Cardiac septum (tissue), 1 donor: Measurements from ENCODE around the gene C2CD2. TPM values are rescaled to one million over a fixed set of nuclear protein-coding genes. Genes with fewer than 3 reads are reported as not detected.
A peak's percentile ranks its signal among the peaks of the same experiment; 100 is the strongest.

Experiments used
- DNase-seq: peaks from one replicate; pipeline ENCODE4 v3.0.0-alpha.2; 2020; ENCODE audit warnings: low spot score
- intact Hi-C: fragments of 100-400 bp; cut with DNase I; formaldehyde crosslinking; loops from one replicate; pipeline ENCODE4 v1.14.0; 2022
- total RNA-seq: library from RNA; stranded (reverse); fragmentation: NEBNext Ultra II Directional; extraction: Animal tissue kit (Norgen Biotek cat#: 25700); gene quantifications from one replicate; pipeline ENCODE4 v1.2.1, GENCODE V29; 2021
- donor health status: DM: no; HTN: no; CAD: no.

C2CD2 gene
- total RNA-seq, 1 donor from 2014 or later: 7.7 TPM

DNA sequence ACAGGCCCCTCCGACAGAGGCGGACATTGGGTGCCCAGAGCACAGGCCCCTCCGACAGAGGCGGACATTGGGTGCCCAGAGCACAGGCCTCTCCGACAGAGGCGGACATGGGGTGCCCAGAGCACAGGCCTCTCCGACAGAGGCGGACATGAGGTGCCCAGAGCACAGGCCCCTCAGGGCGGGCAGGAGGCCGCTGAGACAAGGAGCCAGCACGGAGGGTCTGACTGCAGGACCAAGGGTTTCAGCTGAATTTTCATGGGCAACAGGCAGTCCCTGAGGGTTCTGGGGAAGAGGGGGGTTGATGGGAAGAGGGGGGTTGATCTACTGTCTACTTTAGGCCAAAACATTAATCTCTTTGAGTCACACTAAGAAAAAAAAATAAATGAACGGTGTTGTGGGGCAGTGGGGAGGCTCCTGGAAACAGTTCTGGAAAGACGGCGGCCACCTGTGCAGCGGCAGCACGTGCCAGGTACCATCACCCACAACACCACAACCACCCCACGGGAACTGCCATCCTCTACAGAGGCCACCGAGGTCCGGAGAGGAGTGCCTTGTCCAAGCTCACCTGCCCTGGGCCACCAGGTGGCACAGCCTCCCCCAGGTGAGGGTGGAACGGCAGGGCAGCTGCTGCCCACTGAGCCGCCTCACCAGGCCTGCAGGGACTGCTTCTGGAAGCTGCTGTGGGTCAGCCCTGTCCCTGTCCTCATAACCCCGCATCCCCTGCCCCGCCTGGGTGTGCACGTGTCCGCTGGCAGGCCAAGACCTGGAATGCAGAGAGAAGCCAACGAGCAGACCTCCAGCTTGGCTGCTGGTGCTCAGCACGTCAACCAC, 95.1 kb downstream of the C2CD2 start:
- DNase-seq: peak; percentile 73
- intact Hi-C loops: no loop called here

DNA sequence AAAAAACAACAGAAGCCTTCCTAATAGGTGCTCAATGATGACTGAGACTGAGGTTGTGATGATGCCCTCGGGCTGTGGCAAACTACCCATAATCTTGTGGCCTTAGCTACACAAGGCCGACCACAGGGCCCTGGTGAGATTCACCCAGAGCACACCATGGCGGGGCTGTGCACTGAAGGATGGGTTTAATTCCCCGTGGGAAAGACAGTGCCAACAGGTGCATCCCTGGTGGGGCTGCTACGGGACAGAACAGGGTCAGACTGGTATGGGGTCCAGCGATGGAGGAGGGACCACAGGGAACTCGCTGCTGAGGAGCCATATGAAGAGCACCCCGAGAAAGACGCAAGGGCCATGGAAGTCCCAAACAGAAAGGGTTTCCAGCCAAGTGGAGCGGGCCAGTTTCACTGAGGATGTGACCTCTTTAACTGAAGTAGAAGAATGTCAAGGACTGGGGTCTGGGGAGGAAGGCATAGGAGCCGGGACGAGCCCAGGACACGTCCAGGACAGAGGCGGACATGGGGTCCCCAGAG, 96.0 kb downstream of the C2CD2 start:
- DNase-seq: peak; percentile 19
- intact Hi-C loops: no loop called here

DNA sequence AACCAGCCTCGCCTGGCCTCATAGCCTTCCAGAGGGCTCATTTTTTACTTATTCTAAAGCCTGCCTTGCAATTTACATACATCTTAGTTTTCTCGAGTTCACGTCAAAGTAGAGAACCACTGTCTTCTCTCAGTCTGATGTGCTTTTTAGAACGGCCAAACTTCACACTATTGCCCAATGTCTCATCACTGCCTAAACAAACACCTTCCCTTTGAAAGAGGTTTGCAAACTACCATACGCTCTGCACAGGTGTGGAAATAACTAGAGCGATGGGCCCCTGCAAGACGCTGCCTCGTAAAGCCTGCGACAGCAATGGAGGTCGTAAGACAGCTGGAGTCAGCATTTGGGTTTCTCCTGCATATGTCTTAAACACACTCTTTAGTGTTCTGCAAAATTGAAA, 97.2 kb downstream of the C2CD2 start:
- intact Hi-C loops: no loop called here

DNA sequence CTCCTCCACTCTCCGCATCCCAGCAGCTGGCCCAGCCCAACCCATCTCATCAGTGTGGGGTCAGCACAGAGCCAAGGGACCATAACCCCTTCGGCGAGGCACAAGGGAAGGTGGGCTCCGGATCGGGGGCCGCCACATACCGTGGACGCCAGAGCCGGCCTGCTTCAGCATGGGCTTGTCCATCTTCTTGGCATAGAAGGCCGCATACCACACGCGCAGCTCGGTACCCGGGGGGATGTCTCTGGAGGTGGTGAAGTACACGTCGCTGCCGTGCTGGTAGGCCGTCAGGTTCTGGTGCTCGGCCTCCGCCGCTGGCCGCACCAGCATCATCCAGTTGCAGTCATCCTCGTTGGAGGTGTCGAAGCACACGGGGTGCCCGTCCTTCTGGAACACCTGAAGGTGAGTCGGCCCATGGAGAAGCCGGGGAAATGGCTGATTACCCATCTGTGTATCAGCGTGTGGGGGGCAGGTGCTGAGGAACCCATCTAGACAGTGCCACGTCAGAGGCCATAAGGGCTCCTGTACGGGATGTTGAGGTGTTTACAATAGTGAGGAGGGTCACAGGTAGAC, 99.3 kb downstream of the C2CD2 start:
- DNase-seq: no peak
- intact Hi-C loops: no loop called here

More for the DNA sequence above, 97.2 kb downstream of the C2CD2 start:
- DNase-seq: no peak

DNA sequence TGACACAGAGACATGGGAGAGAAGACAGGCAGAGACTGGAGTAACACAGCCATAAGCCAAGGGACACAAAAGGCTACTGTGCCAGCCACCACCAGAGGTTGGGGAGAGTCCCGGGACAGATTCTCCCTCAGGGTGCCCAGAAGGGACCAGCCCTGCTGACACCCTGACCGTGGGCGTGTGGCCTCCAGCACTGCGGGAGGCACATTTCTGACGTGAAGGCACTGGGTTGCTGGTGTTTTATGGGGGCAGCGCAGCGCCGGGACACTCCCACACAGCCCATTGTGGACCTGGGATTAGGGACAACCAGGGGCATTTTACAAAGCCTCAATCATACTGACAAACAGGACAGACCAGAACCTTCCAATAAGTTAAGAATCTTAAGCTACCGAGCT, 100.9 kb downstream of the C2CD2 start:
- intact Hi-C loops: no loop called here
- no peak for DNase-seq

DNA sequence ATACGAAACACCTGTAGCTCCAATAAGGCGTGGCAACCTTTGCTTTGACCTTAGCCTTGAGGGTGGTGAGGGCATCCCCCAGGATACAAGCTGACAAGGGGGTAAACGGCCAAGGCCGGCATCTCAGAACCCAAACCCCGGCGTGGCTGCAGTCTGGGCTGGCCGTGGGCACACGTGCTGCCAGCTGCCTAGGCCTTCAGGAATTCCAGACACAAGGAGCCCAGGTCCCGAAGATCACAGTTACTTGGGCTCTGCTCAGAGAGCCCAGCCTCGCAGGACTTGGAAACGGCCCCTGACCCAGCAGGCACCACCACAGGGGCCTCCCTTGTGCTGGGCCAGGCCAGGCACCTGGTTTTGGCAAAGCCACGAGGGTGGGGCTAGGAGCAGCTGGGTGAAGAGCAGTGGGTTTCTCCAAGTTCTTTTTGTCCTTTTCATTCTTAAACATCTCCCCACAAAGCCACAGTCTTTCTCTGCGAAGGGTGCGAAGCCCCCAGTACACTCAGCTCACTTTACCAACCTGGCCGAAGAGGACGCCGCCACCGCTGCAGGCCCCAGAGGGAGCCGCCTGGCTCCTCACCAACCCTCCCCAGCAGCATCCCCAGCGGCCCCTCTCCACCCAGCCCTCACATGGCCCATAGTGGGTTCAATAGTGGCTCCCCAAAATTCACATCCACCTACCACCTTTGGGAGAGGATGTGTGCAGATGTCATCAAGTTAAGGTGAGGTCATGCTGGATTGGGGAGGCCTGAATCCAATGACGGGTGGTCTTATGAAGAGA, 101.5 kb downstream of the C2CD2 start:
- intact Hi-C loops: no loop called here
- DNase-seq: no peak

DNA sequence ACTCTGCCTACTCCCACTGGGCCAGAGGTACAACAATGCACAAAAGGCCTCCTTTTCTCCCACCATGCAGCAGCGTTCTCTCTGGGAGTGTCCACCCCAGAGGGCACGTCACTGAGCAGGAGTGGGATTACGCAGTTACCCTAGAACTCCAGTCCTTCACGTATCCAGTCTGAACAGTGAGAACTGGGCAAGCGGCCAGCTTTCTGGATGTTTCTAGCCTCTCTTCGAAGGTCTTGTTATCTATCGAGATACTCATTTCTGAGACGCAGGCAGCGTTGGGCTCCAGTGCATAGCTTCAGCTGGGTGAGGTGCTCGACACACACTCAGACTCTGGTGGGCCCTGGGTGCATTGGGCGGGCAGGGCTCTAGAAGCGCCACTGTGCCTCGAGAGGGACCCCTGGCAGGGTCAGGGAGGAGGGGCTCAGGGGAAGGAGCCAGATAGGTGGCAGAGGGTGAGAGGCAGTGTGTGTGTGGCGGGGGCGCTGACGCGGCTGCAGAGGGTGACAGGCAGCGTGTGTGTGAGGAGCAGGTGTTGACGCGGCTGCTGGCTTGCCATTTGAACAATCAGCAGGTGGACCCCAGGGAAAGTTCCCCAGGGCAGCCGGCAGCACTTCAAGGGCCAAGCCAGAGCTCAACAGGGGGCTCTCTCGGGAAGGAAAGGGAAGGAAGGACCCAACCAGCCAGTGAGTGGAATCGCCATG, 102.6 kb downstream of the C2CD2 start:
- intact Hi-C loops: no loop called here

DNA sequence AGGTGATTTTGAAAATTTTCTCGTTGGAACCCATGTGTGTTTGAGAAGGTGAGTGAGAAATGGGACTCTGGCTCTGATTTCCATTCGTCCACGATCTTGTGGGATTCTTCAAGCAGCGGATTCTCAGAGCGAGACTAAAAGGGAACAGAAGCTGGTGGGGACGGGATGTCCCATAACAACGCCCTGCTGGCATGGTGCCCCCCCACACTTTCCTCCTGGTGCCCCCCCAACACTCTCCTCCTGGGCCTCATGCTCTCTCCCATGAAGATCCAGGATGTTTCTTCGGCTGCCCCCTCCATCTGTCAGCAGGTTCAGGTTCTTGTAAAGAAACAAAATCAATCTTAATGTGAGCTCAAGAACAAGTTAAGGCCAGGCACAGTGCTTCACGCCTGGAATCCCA, 103.7 kb downstream of the C2CD2 start:
- intact Hi-C loops: no loop called here
- DNase-seq: no peak

More for the DNA sequence above, 102.6 kb downstream of the C2CD2 start:
- no peak for DNase-seq

DNA sequence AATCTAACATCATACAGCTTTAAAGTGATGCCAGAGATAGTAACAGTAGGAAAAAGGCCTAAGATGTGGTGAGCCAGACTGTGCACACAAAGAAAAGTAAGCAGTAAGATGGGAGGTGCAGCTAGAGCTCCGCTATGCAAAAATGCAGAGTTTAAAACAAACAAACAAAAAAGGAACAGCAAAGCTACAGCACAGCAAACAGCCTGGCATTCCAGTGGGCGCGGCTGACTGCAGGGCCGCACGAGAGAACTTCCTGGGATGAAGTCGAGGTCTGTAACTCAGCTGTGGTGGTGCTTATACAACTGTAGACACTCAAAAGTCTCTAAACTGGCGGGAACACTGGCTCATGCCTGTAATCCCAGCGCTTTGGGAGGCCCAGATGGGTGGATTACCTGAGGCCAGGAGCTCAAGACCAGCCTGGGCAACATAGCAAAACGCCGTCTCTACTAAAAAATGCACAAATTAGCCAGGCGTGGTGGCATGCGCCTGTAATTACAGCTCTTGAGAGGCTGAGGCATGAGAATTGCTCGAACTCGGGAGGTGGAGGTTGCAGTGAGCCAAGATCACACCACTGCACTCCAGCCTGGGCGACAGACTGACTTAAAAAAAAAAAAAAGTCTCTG, 104.7 kb downstream of the C2CD2 start:
- no peak for DNase-seq

DNA sequence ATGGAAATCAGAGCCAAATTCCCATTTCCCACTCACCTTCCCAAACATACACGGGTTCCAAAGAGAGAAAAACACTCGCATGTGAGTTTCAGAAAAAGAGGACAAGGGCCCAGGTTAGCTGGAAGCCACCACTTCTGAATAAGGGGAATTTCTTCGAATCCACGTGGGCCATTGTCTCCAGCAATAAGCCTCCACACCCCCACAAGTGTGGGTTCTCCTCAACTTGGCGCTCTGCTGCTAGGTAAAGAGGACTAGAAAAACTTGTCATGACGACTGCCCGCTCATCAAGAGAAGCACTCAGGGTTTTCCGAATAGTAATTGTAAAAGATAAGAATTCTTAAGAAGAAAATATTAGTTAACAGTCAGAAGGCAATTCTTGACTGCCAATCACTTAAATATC, 105.3 kb downstream of the C2CD2 start:
- DNase-seq: no peak
- intact Hi-C loops: no loop called here

More for the DNA sequence above, 104.7 kb downstream of the C2CD2 start:
- intact Hi-C loops: no loop called here

DNA sequence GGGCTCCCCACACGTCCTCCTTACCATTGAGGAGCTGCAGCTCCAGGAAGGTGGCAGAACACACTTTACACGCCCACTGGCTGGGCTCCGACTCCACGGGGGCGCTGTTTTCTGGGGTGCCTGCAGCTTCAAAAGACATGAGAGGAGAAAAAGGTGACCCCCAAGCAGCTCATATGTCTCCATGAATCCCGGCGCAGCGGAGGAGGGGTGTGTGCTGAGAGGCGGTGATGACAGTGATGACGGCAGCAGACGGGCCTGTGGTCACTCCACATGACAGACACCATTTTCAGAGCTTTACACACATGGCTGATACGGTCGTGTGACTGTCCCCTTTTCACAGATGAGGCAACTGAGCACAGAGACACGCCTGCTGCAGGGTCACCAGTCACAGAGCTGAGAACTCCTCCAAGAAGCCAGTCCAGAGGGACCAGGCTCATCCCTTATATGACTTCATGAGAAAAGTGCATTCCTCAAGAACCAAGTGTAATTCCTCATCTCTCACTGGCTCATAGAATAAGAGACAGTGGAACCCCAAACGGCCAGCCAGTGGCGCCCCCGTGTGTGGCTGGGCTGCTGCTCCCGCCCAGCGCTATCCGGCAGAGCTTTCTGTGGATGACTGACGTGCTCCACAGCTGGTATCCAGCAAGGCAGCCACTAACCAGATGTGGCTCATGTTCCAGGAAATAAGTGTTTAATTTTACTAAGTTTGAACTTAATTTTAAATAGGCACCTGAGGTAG, 106.6 kb downstream of the C2CD2 start:
- DNase-seq: no peak
- intact Hi-C loops: no loop called here

DNA sequence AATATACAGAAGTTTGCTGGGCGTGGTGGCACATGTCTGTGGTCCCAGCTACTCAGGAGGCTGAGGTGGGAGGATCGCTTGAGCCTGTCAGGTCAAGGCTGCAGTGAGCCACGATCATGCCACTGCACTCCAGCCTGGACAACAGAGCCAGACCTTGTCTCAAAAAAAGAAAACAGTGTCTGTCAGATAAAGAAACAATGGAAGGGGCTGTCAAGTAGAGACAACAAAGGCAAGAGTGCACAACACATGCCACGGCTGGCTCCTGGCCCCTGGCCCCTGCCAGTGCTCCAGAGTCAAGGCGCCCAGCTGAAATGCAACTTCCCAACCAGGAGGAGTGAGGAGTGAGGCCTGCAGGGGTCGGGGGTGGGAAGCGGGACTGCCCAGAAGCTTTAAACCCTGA, 107.3 kb downstream of the C2CD2 start:
- intact Hi-C loops: no loop called here
- no peak for DNase-seq

DNA sequence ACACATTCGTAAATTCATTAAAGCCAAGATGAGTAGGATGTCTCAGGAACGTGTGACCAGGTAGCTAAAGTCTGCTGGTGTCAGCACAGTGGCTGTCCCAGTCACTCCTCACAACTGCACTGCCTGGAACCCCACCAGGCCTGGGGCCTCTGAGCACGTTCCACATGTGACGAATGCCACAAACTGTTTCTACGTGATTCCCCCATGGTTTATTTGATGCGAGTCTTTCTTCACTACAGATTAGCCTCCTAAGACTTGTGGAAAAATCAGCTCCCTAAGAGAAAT, 107.8 kb downstream of the C2CD2 start:
- no peak for DNase-seq

DNA sequence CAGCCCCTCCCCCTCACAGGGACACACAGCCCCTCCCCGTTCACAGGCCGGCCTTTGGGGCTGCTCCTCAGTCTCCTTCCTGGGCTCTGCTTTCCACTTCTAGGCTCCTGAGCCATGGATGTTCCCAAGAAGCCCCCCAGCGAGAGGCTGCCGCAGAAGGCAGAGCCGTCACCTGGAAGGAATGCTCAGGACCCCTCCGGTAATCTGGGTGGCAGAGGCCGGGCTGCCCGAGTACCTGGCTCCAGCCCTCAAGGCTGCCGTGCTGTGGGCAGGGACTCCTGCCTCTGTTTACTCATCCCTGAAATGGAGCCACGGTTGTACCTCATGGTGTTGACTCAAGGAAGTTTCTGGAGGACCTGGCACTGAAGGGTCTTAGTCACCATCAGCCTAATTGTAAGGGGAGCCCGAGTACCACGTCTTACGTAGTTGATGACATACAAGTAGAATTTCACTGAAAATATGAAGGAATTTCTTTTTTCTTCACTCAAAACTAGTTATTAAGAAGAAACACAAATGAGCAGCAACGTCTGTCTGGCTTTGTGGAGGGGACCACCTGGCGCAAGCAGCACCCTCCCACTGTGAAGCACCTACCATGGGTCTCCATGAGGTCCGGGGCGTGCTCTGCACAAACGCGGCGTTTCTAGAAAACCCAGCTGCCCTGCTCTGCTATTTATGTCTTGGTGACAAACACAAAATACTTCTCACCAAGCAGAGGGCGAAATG, 108.3 kb downstream of the C2CD2 start:
- intact Hi-C loops: no loop called here
- DNase-seq: no peak

More for the DNA sequence above, 107.8 kb downstream of the C2CD2 start:
- intact Hi-C loops: no loop called here

DNA sequence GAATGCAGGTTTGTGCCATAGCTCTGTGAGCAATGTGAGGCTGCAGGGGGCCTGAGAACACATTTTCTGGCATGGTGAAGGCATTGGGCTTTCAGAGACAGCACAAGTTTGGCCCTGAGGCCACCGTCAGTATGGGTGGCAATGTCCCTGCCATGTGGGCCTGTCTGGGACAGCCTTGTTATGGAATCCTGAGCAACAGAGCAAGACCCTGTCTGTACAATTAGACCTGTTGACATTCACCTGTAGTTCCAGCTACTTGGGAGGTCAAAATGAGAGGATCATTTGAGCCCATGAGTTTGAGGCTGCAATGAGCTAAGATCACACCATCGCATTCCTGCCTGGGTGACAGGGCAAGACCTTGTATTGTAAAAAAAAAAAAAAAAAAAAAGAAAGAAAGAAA, 110.2 kb downstream of the C2CD2 start:
- no peak for DNase-seq
- intact Hi-C loops: no loop called here

DNA sequence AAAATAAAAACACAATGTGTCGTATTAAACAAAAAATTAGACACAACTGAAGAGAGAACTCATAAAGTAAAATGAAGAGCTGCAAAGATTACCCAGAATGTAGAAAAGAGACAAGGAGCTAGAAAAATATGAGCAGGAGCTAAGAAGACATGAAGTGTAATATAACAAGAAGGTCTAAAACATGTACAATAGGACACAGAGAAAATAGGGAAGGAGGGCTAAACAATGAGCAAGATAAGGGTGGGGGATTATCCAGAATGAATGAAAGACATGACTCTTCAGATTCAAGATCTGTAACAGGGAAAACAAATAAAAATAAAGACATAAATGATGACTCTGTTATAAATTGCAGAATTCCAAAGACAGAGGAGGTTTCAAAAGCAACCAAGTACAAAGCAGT, 112.9 kb downstream of the C2CD2 start:
- no peak for DNase-seq
- intact Hi-C loops: no loop called here

DNA sequence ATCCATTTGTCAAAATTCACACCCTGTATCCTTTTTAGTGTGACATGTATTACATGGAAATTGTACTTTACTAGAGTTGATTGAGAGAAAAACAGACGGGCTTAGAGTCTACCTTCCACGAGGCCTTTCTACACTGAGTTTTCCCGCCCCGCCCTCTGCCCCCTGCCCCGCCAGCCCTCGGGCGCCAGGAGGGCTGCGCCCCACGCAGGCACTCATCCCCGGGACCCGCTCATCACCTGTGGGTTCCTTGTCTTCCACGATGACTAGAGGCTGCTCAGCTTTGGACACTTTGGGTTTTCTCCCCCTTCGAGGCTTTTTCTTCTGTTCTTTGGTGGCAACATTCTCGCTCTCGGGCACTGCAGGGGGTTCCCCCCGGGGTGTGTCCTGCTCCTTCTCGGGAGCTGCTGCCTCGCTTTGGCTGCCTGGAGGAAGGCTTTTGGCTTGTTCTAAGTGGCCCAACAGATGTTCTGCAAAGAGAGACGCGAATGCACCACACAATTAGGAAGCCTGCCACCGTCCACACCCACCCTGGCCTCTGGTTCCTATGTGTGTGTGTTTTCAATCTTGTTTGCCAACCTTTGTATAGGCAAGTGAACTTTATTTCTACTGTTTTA, 114.3 kb downstream of the C2CD2 start:
- intact Hi-C loops: no loop called here
- DNase-seq: no peak

DNA sequence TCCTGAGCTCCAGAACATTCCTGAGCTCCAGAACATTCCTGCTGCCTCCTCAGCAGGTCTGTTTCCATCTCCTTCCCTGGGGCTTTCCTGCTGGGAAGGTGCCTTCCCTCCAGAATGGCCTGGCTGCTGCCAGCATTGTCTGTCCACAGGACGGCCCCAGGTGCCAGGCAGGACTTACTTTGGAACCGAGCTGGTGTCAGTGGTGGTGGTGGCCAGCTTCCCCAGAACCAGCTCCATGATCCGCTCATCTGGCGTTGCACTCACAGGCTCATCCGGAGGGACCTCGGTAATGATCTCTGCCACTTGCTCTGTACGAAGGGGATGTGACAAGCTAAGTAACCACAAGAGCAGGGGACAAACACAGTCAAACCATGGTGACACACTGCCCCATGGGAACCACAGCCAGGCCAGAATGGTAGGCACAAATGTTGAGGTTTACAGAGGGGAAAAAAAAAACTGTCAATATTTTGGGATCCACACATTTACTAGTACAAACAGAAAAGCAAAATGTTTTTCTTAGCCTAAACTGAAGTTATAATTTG, 116.0 kb downstream of the C2CD2 start:
- intact Hi-C loops: no loop called here

More for the DNA sequence above, 116.0 kb downstream of the C2CD2 start:
- no peak for DNase-seq
